HepG2 (cell line): ENCODE measurements around the gene MNAT1. TPM values are rescaled to one million over a fixed set of nuclear protein-coding genes. Genes with fewer than 3 reads are reported as not detected.

ENCODE experiments used
- ATAC-seq: fragments of 200-7000 bp; cut with Tn5 transposase; 3 replicates; pipeline ENCODE4 v1.9.1; 2020; ENCODE audit warnings: mild to moderate bottlenecking, moderate library complexity
- BruUV-seq: library from RNA; stranded (reverse); fragments of 400-500 nt; replicated peaks from 2 replicates; lab custom pipeline; 2021; lab: Mats Ljungman, UMichigan
- CTCF ChIA-PET: fragments of 300-600 bp; formaldehyde crosslinking; extraction: SDS; loops from one replicate; lab custom pipeline; 2021; ENCODE audit warnings: low total read pairs, inconsistent platforms, low intra/inter-chr PET ratio; lab: Yijun Ruan, JAX
- POLR2A ChIA-PET: fragments of 350-600 bp; sonication (Branson Sonifier 250); formaldehyde crosslinking; loops from one replicate; lab custom pipeline; 2020; ENCODE audit warnings: antibody characterized with exemption, inconsistent platforms; lab: Yijun Ruan, JAX
- DNase-seq: peaks from one replicate; pipeline ENCODE4 v3.0.0-alpha.2; 2015; ENCODE audit warnings: low spot score
- FAIRE-seq: peaks from 3 replicates; lab custom pipeline; 2011; peaks lifted over from hg19 to GRCh38; lab: Jason Lieb, UNC
- H2AFZ ChIP-seq: one replicate; pipeline ENCODE4 v1.6.1; 2011; ENCODE audit warnings: low read length, inconsistent platforms
- H3K27ac ChIP-seq: fragments of 300-600 bp; 3 replicates; pipeline ENCODE4 v1.8.0; 2011; ENCODE audit warnings: mixed run types, mild to moderate bottlenecking, mixed read lengths, low read length, inconsistent platforms; ENCODE audit not compliant: insufficient read depth; ENCODE audit errors: extremely low read length
- H3K27me3 ChIP-seq, 2 experiments: fragments of 200-600 bp in 1 of 2; 2 replicates in 1 of 2; 3 replicates in 1 of 2; pipeline versions ENCODE4 v1.6.0 to v1.8.0; 2011; ENCODE audit warnings: low read length in 2 of 2, mild to moderate bottlenecking in 2 of 2, moderate library complexity in 2 of 2, inconsistent platforms in 1 of 2; ENCODE audit not compliant: insufficient read depth in 2 of 2, control insufficient read depth in 1 of 2
- H3K36me3 ChIP-seq, 2 experiments: fragments of 200-600 bp in 1 of 2; replicated peaks in 1 of 2; 2 replicates in 1 of 2; 3 replicates in 1 of 2; pipeline versions ENCODE4 v1.5.1 to v1.8.0; 2011; ENCODE audit warnings: low read length in 2 of 2, inconsistent platforms in 1 of 2; ENCODE audit not compliant: insufficient read depth in 2 of 2, control insufficient read depth in 1 of 2
- H3K4me1 ChIP-seq: 2 replicates; pipeline ENCODE4 v1.5.1; 2012; ENCODE audit warnings: low read length, inconsistent platforms; ENCODE audit not compliant: insufficient read depth
- H3K4me2 ChIP-seq: 2 replicates; pipeline ENCODE4 v1.6.0; 2011; ENCODE audit warnings: low read depth, low read length, inconsistent platforms
- H3K4me3 ChIP-seq, 3 experiments: fragments of 200-600 bp in 1 of 3; sonication (generic), shearing (Covaris generic) in 1 of 3; replicated peaks in 1 of 3; 2 replicates each; pipeline ENCODE4 v1.5.1; 2011 to 2016; ENCODE audit warnings: low read length in 3 of 3, inconsistent platforms in 2 of 3, low read depth in 2 of 3, mild to moderate bottlenecking in 2 of 3, control low read depth in 1 of 3, mixed read lengths in 1 of 3; ENCODE audit not compliant: insufficient read depth in 1 of 3
- H3K79me2 ChIP-seq: one replicate; pipeline ENCODE4 v1.6.1; 2011; ENCODE audit warnings: low read length, inconsistent platforms; ENCODE audit not compliant: insufficient read depth
- H3K9ac ChIP-seq: 2 replicates; pipeline ENCODE4 v1.6.0; 2011; ENCODE audit warnings: mild to moderate bottlenecking, low read depth, low read length, inconsistent platforms; ENCODE audit not compliant: insufficient read depth
- H3K9me3 ChIP-seq: 2 replicates; pipeline ENCODE4 v1.5.1; 2012; ENCODE audit warnings: mild to moderate bottlenecking, low read length
- H4K20me1 ChIP-seq: 2 replicates; pipeline ENCODE4 v1.6.0; 2011; ENCODE audit warnings: inconsistent platforms, mild to moderate bottlenecking, low read length, moderate library complexity; ENCODE audit not compliant: insufficient read depth
- CEBPB ChIP-seq: IDR thresholded peaks from 2 replicates; pipeline ENCODE4 v1.6.1; 2011; ENCODE audit warnings: low read depth, low read length, improper control_type of control experiment, borderline replicate concordance
- MEIS1 ChIP-seq: sonication (generic); formaldehyde crosslinking; IDR thresholded peaks from 2 replicates; pipeline ENCODE4 v1.9.0; 2021; ENCODE audit warnings: mild to moderate bottlenecking, missing genetic modification reagents, moderate library complexity, borderline replicate concordance
- NR1H2 ChIP-seq: sonication (generic); formaldehyde crosslinking; IDR thresholded peaks from 2 replicates; pipeline ENCODE4 v1.8.1; 2022; ENCODE audit warnings: low read depth, missing genetic modification reagents, borderline replicate concordance
- RBFOX2 ChIP-seq: fragments of 200-400 bp; formaldehyde crosslinking; IDR thresholded peaks from 2 replicates; pipeline ENCODE4 v1.6.1; 2017; ENCODE audit warnings: low read depth, mild to moderate bottlenecking, low read length
- SATB2 ChIP-seq: sonication (generic); formaldehyde crosslinking; IDR thresholded peaks from 2 replicates; pipeline ENCODE4 v1.5.0; 2020; ENCODE audit warnings: missing genetic modification reagents
- YY1 ChIP-seq: IDR thresholded peaks from 2 replicates; pipeline ENCODE4 v1.6.1; 2011; ENCODE audit warnings: low read length, low read depth, moderate library complexity, mild to moderate bottlenecking; ENCODE audit not compliant: insufficient read depth, insufficient replicate concordance
- ZBTB40 ChIP-seq, 2 experiments: fragments of 450-650 bp in 1 of 2; sonication (generic) in 1 of 2; formaldehyde crosslinking in 1 of 2; IDR thresholded peaks; 2 replicates each; pipeline versions ENCODE4 v1.6.1 to v1.8.0; 2016 to 2022; ENCODE audit warnings: antibody characterized with exemption in 1 of 2, mild to moderate bottlenecking in 1 of 2, missing genetic modification reagents in 1 of 2
- ZSCAN21 ChIP-seq: sonication (generic); formaldehyde crosslinking; IDR thresholded peaks from 2 replicates; pipeline ENCODE4 v1.8.0; 2022; ENCODE audit warnings: mild to moderate bottlenecking, missing genetic modification reagents, moderate library complexity, borderline replicate concordance
- WGBS: methylation state at CpG from one replicate; pipeline ENCODE4 v1.1.6; 2017; ENCODE audit warnings: low lambda C conversion rate; 5-methylcytosine and 5-hydroxymethylcytosine counted together
- in situ Hi-C: cut with HindIII; loops from 2 replicates; pipeline ENCODE4 v1.10.0; 2017; ENCODE audit warnings: low pct_unique_long_range_greater_than_20kb; ENCODE audit not compliant: extremely low pct_ligation_motif_present
- intact Hi-C: fragments of 100-400 bp; cut with micrococcal nuclease; formaldehyde crosslinking; loops from one replicate; pipeline ENCODE4 v1.10.0; 2022; ENCODE audit not compliant: unreplicated experiment
- polyA plus RNA-seq, 8 experiments: library from polyadenylated mRNA; depleted of rRNA in 3 of 8; stranded (reverse) in 7 of 8; unstranded in 1 of 8; fragments of >200 nt; fragmentation: Illumina TruSeq in 4 of 8; extraction: Trizol in 4 of 8; gene quantifications; 2 replicates each; pipeline versions ENCODE4 v1.2.1 to v1.2.3, GENCODE V29; 2011 to 2016; ENCODE audit warnings: low read depth in 4 of 8, missing spikeins in 1 of 8, mixed read lengths in 1 of 8; ENCODE audit not compliant: insufficient read depth in 1 of 8
- total RNA-seq, 5 experiments: library from RNA; depleted of rRNA; stranded (reverse); fragments of >200 nt; fragmentation: Illumina TruSeq; extraction: Trizol; gene quantifications; 2 replicates each; pipeline ENCODE4 v1.2.3, GENCODE V29; 2016; ENCODE audit warnings: low read depth in 1 of 5
- TF ChIP-seq, protein P1 (sequence below): sonication (generic); formaldehyde crosslinking; IDR thresholded peaks from 2 replicates; pipeline ENCODE4 v1.4.0; 2020; ENCODE audit warnings: mild to moderate bottlenecking, missing genetic modification reagents
- TF ChIP-seq, protein P2 (sequence below): fragments of 450-650 bp; IDR thresholded peaks from 2 replicates; pipeline ENCODE4 v1.6.1; 2016

The MNAT1 gene
- total and polyA plus RNA-seq, 2 of the 13 experiments (the other 11 are each of a cell fraction or from before 2014, with no cell fraction given) = 49.2 to 94.8 TPM

DNA sequence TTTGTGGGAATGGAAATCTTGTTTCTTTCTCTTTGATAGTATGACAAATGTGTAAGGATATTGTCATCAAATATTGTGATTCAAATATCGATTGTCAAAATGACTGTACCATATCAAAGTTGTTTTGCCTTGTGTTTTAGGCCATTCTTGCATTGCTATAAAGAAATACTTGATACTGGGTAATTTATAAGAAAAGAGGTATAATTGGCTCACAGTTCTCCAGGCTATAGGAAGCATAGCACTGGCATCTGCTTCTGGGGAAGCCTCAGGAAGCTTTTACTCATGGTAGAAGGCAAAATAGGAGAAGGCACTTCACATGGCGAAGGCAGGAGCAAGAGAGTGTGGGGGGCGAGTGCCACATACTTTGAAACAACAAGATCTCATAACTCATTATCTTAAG is 238.5 kb downstream of the MNAT1 start (continued):
- TF ChIP-seq, protein P1, sequence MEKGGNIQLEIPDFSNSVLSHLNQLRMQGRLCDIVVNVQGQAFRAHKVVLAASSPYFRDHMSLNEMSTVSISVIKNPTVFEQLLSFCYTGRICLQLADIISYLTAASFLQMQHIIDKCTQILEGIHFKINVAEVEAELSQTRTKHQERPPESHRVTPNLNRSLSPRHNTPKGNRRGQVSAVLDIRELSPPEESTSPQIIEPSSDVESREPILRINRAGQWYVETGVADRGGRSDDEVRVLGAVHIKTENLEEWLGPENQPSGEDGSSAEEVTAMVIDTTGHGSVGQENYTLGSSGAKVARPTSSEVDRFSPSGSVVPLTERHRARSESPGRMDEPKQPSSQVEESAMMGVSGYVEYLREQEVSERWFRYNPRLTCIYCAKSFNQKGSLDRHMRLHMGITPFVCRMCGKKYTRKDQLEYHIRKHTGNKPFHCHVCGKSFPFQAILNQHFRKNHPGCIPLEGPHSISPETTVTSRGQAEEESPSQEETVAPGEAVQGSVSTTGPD (CRISPR knock-in tag) = no peak
- TF ChIP-seq, protein P2, sequence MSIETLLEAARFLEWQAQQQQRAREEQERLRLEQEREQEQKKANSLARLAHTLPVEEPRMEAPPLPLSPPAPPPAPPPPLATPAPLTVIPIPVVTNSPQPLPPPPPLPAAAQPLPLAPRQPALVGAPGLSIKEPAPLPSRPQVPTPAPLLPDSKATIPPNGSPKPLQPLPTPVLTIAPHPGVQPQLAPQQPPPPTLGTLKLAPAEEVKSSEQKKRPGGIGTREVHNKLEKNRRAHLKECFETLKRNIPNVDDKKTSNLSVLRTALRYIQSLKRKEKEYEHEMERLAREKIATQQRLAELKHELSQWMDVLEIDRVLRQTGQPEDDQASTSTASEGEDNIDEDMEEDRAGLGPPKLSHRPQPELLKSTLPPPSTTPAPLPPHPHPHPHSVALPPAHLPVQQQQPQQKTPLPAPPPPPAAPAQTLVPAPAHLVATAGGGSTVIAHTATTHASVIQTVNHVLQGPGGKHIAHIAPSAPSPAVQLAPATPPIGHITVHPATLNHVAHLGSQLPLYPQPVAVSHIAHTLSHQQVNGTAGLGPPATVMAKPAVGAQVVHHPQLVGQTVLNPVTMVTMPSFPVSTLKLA = no peak
- TF ChIP-seq ZSCAN21 (no peak), YY1 (no peak)

DNA sequence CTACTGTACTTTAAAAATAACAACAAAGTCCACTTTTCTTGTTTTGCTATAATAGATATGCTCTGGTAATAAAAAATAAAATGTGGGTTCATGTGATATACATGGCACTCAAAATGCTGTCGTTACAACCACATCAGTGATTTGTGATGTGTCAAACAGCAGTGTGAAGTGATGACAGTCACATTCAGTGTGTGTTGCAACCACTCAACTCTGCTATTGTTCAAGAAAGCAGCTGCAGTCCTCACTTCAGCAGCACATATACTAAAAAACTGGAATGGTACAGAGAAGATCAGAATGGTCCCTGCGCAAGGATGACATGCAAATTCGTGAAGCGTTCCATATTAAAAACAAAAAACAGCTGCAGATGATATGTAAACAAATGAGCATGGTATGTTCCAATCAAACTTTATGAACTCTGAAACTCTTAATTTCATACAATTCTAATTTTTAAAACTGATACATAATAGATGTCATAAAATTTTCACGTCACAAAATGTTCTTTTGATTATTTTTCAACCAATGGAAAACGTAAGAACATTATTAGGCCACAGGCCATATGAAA is 239.6 kb downstream of the MNAT1 start:
- Histone ChIP-seq H3K27me3 (no peaks in the 10 kb centered on the region), H3K36me3 (peaks cover 1 to 13% of the 10 kb centered on the region in 2 experiments), H3K27ac (no peak overlapping the region), H2AFZ (no peak overlapping the region), H3K4me2 (no peak overlapping the region), H3K9me3 (no peaks in the 10 kb centered on the region), H3K79me2 (peaks cover 7% of the 10 kb centered on the region), H3K9ac (no peak overlapping the region), H3K4me1 (peaks cover 20% of the 10 kb centered on the region), H4K20me1 (no peaks in the 10 kb centered on the region), H3K4me3 (no peak overlapping the region)
- in situ Hi-C loops (no loop called here), intact Hi-C loops (no loop called here)
- CTCF ChIA-PET = no interaction called here
- TF ChIP-seq MEIS1 (CRISPR knock-in tag) = no peak
- TF ChIP-seq RBFOX2 = 0 out of 2 replicates have a peak, but pooled peaks have one; percentile 31
- TF ChIP-seq SATB2 = no peak
- TF ChIP-seq ZBTB40 (IDR thresholded peaks at IDR 0.05) = no peak
- TF ChIP-seq ZBTB40 (CRISPR knock-in tag; IDR thresholded peaks at IDR 0.05) = no peak
- TF ChIP-seq CEBPB = peak; percentile 33; the same call in 1 of the 2 replicates
- TF ChIP-seq NR1H2 (CRISPR knock-in tag) = no peak
- POLR2A ChIA-PET = no interaction called here
- ATAC-seq (no peak), DNase-seq (no peak), FAIRE-seq (no peak)
- WGBS = 97% methylated on average over 6 of the region's 6 CpGs
- BruUV-seq = no TSS peak
